ENCODE data around the gene BAIAP3. TPM values are rescaled to one million over a fixed set of nuclear protein-coding genes. Genes with fewer than 3 reads are reported as not detected.

Gene BAIAP3
- total and polyA plus RNA-seq, 2 of the 8 experiments (the other 6 are each of a cell fraction or from before 2014, with no cell fraction given): 2.9 to 6.8 TPM

- no peaks in the 10 kb centered on the region for H4K20me1 ChIP-seq (replicated peaks in 1 of 2; ENCODE audit: control insufficient read depth in 1 of 2, insufficient read depth in 2 of 2, low read length in 2 of 2)
- H4K8ac ChIP-seq (ENCODE audit: extremely low read depth, insufficient read depth, low read length): no peak overlapping the region
- H2BK5ac ChIP-seq (ENCODE audit: low read depth, low read length): no peak overlapping the region
- 90% methylated on average over 14 of the region's 14 CpGs; no CpG with 5 or more reads in 1 of the 2 experiments for WGBS, 2 experiments (ENCODE audit: extremely low coverage in 1 of 2, insufficient coverage in 1 of 2, insufficient read length in 1 of 2, insufficient replicate concordance in 2 of 2, low coverage in 1 of 2, low lambda C conversion rate in 2 of 2, missing lambda C conversion rate in 1 of 2)
- H3K56ac ChIP-seq (replicated peaks; ENCODE audit: insufficient read length, low read depth, low read length): no peak overlapping the region
- DNase-seq (ENCODE audit: low read depth in 1 of 2, low spot score in 2 of 2): no peak
- no peak overlapping the region for H3K4me3 ChIP-seq (ENCODE audit: extremely low read depth in 1 of 4, insufficient read depth in 2 of 4, low read depth in 3 of 4, low read length in 4 of 4)
- no peak overlapping the region for H3K9ac ChIP-seq (replicated peaks in 1 of 4; ENCODE audit: extremely low read depth in 1 of 4, low read depth in 3 of 4, low read length in 3 of 4)
- no peak overlapping the region for H2BK20ac ChIP-seq (ENCODE audit: low read length)
- H3K4me2 ChIP-seq (ENCODE audit: insufficient read depth in 1 of 2, low read depth in 2 of 2, low read length in 2 of 2): no peak overlapping the region
- H3K23me2 ChIP-seq (ENCODE audit: low read depth, low read length): peaks cover 2% of the 10 kb centered on the region; the same call in 1 of the 2 replicates
- H4K91ac ChIP-seq (replicated peaks; ENCODE audit: insufficient read length, low read length): no peak overlapping the region
- no peaks in the 10 kb centered on the region for H3K27me3 ChIP-seq (replicated peaks in 1 of 4; ENCODE audit: control insufficient read depth in 3 of 4, extremely low read depth in 1 of 4, insufficient read depth in 3 of 4, low read length in 3 of 4)
- no peak overlapping the region for H3K18ac ChIP-seq (ENCODE audit: extremely low read depth, low read length)
- H2AFZ ChIP-seq (ENCODE audit: low read length): no peak overlapping the region
- H2BK120ac ChIP-seq (replicated peaks; ENCODE audit: low read depth, low read length): no peak overlapping the region
- no peaks in the 10 kb centered on the region for H3K36me3 ChIP-seq (ENCODE audit: control insufficient read depth in 2 of 4, insufficient read depth in 4 of 4, low read length in 3 of 4)
- no peaks in the 10 kb centered on the region for H3K9me3 ChIP-seq (ENCODE audit: insufficient read depth in 2 of 2, low read depth in 1 of 2, low read length in 1 of 2)
- H3K79me2 ChIP-seq (ENCODE audit: control insufficient read depth in 1 of 2, insufficient read depth in 2 of 2, low read length in 2 of 2): no peaks in the 10 kb centered on the region
- no peak overlapping the region for H3K23ac ChIP-seq (ENCODE audit: insufficient read length)
- FAIRE-seq: no peak
- no peaks in the 10 kb centered on the region; the same call in 1 of the 2 replicates for H3K79me1 ChIP-seq (ENCODE audit: low read depth, low read length)
- H2BK15ac ChIP-seq (ENCODE audit: low read length): no peak overlapping the region
- H3K4ac ChIP-seq (replicated peaks; ENCODE audit: insufficient read length, low read depth, low read length): no peak overlapping the region
- H3K27ac ChIP-seq (ENCODE audit: low read depth, low read length): no peak overlapping the region
- CTCF ChIA-PET (ENCODE audit: partially characterized antibody): interaction anchor here (3.3 kb wide), 1 partner anchor 8 kb away, joined by 35 read pairs; no protein-coding TSS in a partner anchor
- POLR2A ChIA-PET (ENCODE audit: partially characterized antibody): no interaction called here
- H4K5ac ChIP-seq (ENCODE audit: insufficient read length, low read depth, low read length): no peak overlapping the region
- peaks cover 0 to 11% (median 5%) of the 10 kb centered on the region in 4 experiments; a peak in 5 of 7 replicates for H3K4me1 ChIP-seq (replicated peaks in 1 of 4; ENCODE audit: control insufficient read depth in 3 of 4, insufficient read depth in 4 of 4, low read length in 3 of 4)
- no peak overlapping the region for H3K14ac ChIP-seq (ENCODE audit: insufficient read length)
- TF ChIP-seq RFX5 (IDR thresholded peaks at IDR 0.05; ENCODE audit: borderline replicate concordance, low read depth, low read length) (no peak), CTBP2 (IDR thresholded peaks at IDR 0.05; ENCODE audit: borderline replicate concordance, insufficient read depth, insufficient read length, low read length) (no peak), CHD1 (IDR thresholded peaks at IDR 0.05; ENCODE audit: low read depth, low read length) (no peak), SP1 (IDR thresholded peaks at IDR 0.05; ENCODE audit: low read depth, low read length) (no peak), BCL11A (IDR thresholded peaks at IDR 0.05; ENCODE audit: low read depth in 2 of 2, low read length in 2 of 2) (no peak), JUND (IDR thresholded peaks at IDR 0.05; ENCODE audit: low read length) (no peak), RAD21 (IDR thresholded peaks at IDR 0.05 in 1 of 2, conservative IDR thresholded peaks at IDR 0.05 in 1 of 2; ENCODE audit: low read depth in 2 of 2, low read length in 2 of 2) (no peak), MAFK (IDR thresholded peaks at IDR 0.05; ENCODE audit: low read depth, low read length) (no peak), TAF1 (IDR thresholded peaks at IDR 0.05; ENCODE audit: low read depth, low read length) (no peak), SAP30 (IDR thresholded peaks at IDR 0.05; ENCODE audit: insufficient read depth, insufficient replicate concordance, low read length) (no peak)
- H2BK12ac ChIP-seq (ENCODE audit: low read depth, low read length): no peak overlapping the region
- H2AK5ac ChIP-seq (ENCODE audit: low read depth, low read length): no peak overlapping the region
Observed at GRCh38 chr16:1298406-1298805, 35.0 kb upstream of the BAIAP3 start.
